Choroid plexus epithelial cell (primary cell): ENCODE measurements around the gene ARL8B.
A peak's percentile ranks its signal among the peaks of the same experiment; 100 is the strongest.

Source experiments
- DNase-seq: peaks from one replicate; pipeline ENCODE4 v3.0.0-alpha.2; 2010; ENCODE audit warnings: low read depth
- H3K4me3 ChIP-seq: 2 replicates; pipeline ENCODE4 v1.5.1; 2011; ENCODE audit warnings: low read depth, mild to moderate bottlenecking, control low read depth, low read length, moderate library complexity
- CTCF ChIP-seq: conservative IDR thresholded peaks from 2 replicates; pipeline ENCODE4 v1.5.1; 2011; ENCODE audit warnings: low read depth, mild to moderate bottlenecking, control low read depth, inconsistent platforms, low read length, moderate library complexity

The ARL8B gene

GRCh38 chr3:5198313-5198677 lies 76.2 kb downstream of the ARL8B start:
- DNase-seq: no peak
- H3K4me3 ChIP-seq: no peak overlapping the region
- no peak for TF ChIP-seq CTCF

GRCh38 chr3:5198986-5199731 lies 77.1 kb downstream of the ARL8B start:
- H3K4me3 ChIP-seq: no peak overlapping the region
- TF ChIP-seq CTCF: no peak
- DNase-seq: no peak

GRCh38 chr3:5201536-5201935 lies 79.4 kb downstream of the ARL8B start:
- no peak for TF ChIP-seq CTCF
- DNase-seq: no peak
- H3K4me3 ChIP-seq: no peak overlapping the region

GRCh38 chr3:5202222-5202621 lies 80.1 kb downstream of the ARL8B start:
- TF ChIP-seq CTCF: no peak
- no peak overlapping the region for H3K4me3 ChIP-seq
- DNase-seq: peak; percentile 52

- no peak for DNase-seq
- no peak for TF ChIP-seq CTCF
- no peak overlapping the region for H3K4me3 ChIP-seq
Observed at GRCh38 chr3:5205165-5205941, 83.3 kb downstream of the ARL8B start.

- no peak for DNase-seq
- no peak overlapping the region for H3K4me3 ChIP-seq
- TF ChIP-seq CTCF: no peak
Observed at GRCh38 chr3:5210926-5211325, 88.8 kb downstream of the ARL8B start.
